ENCODE measurements around the gene GTF3A.

The GTF3A gene

DNA sequence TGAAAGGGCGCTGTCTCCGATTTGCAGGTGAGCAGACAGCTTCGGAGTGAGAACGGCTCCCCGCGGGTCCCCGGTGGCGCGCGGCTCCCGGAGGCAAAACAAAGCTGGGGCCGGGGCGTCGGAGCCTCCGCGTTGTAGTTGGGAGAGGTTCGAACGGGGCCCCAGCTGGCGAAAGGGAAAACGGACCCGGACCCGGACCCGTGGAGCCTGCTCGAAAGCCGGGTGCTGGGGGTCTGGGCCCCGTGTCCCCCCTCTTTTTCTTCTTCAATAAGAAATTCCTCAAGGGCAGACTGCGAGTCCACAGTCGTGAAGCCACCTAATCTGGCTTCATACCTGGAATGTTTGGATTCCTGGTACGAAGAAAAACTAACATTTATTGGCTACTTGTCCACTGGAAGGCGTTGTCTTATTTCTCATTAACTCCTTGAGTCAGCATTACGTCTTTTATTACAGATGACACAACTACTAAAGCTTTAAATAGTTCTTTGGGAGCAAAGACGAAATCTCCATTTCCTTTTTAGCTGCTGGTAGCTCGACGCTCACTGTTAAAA lies 26.6 kb downstream of the GTF3A start:
- H3K4me3 ChIP-seq (ENCODE audit: low read depth, low read length): peak overlapping the region; percentile 95
- in situ Hi-C loops (cut with HindIII; ENCODE audit: low sequenced_read_pairs): no loop called here
- DNase-seq (ENCODE audit: low read depth, low spot score): peak; percentile 57
- no peak for TF ChIP-seq CTCF (IDR thresholded peaks at IDR 0.05; ENCODE audit: low read depth, low read length)

- no peak for TF ChIP-seq CTCF (IDR thresholded peaks at IDR 0.05; ENCODE audit: low read depth, low read length)
- DNase-seq (ENCODE audit: low read depth, low spot score): no peak
- peak overlapping the region; percentile 9 for H3K4me3 ChIP-seq (ENCODE audit: low read depth, low read length)
- in situ Hi-C loops (cut with HindIII; ENCODE audit: low sequenced_read_pairs): no loop called here
These were observed 31.0 kb downstream of the GTF3A start for GRCh38 chr13:27455331-27455855.

DNA sequence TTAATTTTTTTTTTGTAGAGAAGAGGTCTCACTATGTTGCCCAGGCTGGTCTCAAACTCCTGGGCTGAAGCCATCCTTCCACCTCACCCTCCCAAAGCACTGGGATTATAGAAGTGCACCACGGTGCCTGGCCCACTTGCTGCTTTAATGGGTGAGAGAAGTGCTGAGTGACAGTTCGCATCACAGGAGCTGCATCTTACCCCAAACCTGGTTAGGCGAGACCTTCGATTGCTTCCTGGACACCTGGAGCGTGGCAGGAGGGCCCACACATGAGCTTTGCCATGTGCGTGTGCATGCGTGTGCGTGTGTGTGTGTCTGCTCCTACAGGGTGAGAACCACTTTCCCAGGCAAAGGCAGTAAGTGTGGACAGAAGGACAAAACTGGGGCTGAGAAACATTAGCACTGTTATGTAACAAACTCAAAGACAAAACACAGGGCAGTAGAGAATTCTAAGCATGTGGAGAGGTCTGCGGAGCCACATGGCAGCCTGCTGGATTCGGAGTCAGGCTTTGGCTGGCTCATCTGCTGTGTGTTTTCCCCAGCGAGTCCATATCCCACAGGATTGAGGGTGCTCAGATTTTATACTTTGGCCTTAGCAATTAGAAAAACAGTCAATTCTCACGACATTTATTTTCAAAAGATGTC lies 37.6 kb downstream of the GTF3A start:
- TF ChIP-seq CTCF (IDR thresholded peaks at IDR 0.05; ENCODE audit: low read depth, low read length): no peak
- no peak overlapping the region for H3K4me3 ChIP-seq (ENCODE audit: low read depth, low read length)
- in situ Hi-C loops (cut with HindIII; ENCODE audit: low sequenced_read_pairs): no loop called here
- no peak for DNase-seq (ENCODE audit: low read depth, low spot score)

DNA sequence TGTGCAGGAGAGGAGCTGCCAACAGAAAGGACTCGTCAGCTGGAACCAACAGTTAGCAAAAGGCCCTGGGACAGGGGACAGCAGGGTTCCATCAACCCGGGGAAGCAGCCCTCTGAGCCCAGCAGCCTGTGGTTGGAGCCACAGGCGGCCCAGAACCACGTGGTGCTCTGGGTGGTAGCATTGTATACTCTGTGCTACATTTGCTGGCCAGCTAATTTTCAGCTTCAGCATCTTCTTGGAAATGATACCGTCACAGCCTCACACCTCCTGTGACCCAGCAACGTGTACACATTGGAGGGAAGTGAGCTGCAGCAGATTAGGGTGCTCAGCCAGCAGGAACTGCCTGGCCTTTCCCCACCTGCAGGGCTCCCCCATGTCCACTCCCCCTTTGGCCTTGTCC lies 39.1 kb downstream of the GTF3A start:
- TF ChIP-seq CTCF (IDR thresholded peaks at IDR 0.05; ENCODE audit: low read depth, low read length): no peak
- DNase-seq (ENCODE audit: low read depth, low spot score): no peak
- in situ Hi-C loops (cut with HindIII; ENCODE audit: low sequenced_read_pairs): no loop called here

GRCh38 chr13:27465611-27466010 lies 41.2 kb downstream of the GTF3A start:
- H3K4me3 ChIP-seq (ENCODE audit: low read depth, low read length): no peak overlapping the region
- in situ Hi-C loops (cut with HindIII; ENCODE audit: low sequenced_read_pairs): no loop called here
- no peak for TF ChIP-seq CTCF (IDR thresholded peaks at IDR 0.05; ENCODE audit: low read depth, low read length)
- no peak for DNase-seq (ENCODE audit: low read depth, low spot score)

More for the DNA sequence above, 39.1 kb downstream of the GTF3A start:
- no peak overlapping the region for H3K4me3 ChIP-seq (ENCODE audit: low read depth, low read length)

DNA sequence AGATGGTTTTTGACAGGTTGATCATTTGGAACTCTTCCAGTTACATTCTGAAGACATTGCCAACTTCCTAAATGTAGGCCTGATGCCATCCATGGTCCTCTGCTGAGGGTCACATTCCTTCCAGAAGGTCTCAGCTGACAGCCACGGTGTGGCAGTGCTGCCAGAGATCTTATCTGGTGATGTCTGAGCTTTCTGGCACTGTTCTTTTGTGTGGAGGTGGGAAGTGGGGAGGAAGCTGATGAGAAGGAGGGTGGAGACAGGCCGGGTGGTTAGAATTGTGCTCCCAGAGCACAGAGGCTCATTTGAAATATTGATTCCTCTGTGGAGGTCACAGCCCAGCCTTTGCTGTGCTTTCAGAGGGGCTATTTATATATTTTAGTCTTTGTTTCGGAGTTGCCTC lies 42.1 kb downstream of the GTF3A start:
- no peak for DNase-seq (ENCODE audit: low read depth, low spot score)
- no peak overlapping the region for H3K4me3 ChIP-seq (ENCODE audit: low read depth, low read length)
- in situ Hi-C loops (cut with HindIII; ENCODE audit: low sequenced_read_pairs): no loop called here
- TF ChIP-seq CTCF (IDR thresholded peaks at IDR 0.05; ENCODE audit: low read depth, low read length): no peak
